CD4-positive, alpha-beta T cell treated with Interleukin-12 subunit alpha and Interleukin-12 subunit beta, for 1 hour (primary cell): ENCODE data around the gene TNFAIP8.
"Not testable (repeated sequence)": the region's sequence is repeated elsewhere in the genome, so short reads cannot be mapped to it uniquely, and the experiment has no call there.

Source experiments
- DNase-seq: peaks from one replicate; pipeline ENCODE4 v3.0.0-alpha.2; 2020

TNFAIP8 gene

DNA sequence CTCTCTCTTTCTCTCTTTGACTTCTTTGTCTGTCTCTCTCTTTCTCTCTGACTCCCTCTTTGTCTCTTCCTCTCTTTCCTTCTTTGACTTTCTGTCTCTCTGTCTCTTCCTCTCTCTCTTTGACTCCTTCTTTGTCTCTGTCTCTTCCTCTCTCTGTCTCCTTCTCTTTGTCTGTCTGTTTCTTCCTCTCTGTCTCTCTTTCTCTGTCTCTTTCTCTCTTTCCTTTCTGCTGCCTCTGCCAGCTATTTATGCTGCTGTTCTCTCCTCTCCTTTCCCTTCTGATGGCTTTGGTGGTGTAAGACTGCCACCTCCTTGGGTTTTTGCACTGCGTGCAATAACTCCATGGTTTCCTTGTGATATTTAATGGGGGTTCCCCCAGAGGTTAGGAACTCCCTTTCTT, 72.3 kb downstream of the TNFAIP8 start:
- not testable (repeated sequence) for DNase-seq

DNA sequence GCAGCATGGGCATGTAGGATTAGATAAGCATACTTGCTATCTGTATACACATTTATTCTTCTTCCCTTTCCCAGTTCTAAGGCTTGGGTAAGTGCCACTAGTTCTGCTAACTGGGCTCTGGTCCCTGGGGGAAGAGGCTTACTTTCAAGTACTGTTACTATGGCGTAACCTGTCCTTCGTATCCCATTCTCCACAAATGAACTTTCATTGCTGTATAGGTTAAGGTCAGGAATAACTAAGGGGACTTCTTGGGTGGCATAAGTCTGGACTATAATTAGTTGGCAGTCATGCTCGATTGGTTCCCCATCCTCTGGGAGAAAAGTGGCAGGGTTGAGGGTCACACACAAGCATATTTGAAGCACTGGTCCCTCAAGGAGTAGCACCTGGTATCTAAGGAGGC, 72.8 kb downstream of the TNFAIP8 start:
- DNase-seq, result not testable (repeated sequence)

GRCh38 chr5:119432674-119433237, 76.9 kb downstream of the TNFAIP8 start:
- DNase-seq, result not testable (repeated sequence)

GRCh38 chr5:119435436-119436132, 79.8 kb downstream of the TNFAIP8 start:
- peak; percentile 72 for DNase-seq

GRCh38 chr5:119437785-119438586, 82.2 kb downstream of the TNFAIP8 start:
- DNase-seq, result not testable (repeated sequence)

DNA sequence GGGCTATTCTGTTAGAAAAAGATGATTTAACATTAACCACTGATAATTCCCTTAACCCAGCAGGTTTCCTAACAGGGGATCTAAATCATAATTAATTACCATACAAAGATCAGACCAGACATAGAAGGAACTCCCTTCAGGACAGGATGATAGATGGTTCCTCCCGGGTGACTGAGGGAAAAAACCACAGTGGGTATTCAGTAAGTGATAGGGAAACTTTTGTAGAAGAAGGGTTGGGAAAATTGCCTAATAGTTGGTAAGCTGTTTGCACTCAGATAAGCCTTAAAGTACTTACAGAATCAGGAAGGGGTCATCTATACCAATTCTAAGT, 82.7 kb downstream of the TNFAIP8 start:
- DNase-seq, result not testable (repeated sequence)

DNA sequence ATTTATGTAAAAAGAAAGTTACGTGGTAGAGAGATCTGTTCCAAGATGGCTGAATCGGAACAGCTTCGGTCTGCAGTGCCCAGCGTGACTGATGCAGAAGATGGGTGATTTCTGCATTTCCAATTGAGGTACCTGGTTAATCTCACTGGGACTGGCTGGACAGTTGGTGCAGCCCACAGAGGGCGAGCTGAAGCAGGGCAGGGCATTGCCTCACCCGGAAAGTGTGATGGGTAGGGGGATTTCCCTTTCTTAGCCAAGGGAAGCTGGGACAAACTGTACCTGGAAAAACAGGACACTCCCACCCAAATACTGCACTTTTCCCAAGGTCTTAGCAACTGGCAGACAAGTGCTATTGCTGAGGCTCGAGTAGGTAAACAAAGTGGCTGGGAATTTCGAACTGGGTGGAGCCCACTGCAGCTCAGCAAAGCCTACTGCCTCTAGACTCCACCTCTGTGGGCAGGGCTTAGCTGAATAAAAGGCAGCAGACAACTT, 83.4 kb downstream of the TNFAIP8 start:
- DNase-seq, result peak; percentile 6

GRCh38 chr5:119439632-119440031, 83.8 kb downstream of the TNFAIP8 start:
- not testable (repeated sequence) for DNase-seq

DNA sequence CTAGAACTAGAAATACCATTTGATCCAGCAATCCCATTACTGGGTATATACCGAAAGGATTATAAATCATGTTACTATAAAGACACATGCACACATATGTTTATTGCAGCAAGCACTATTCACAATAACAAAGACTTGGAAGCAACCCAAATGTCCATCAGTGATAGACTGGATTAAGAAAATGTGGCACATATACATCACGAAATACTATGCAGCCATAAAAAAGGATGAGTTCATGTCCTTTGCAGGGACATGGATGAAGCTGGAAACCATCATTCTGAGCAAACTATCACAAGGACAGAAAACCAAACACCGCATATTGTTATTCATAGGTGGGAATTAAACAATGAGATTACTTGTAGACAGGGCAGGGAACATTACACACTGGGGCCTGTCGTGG, 88.8 kb downstream of the TNFAIP8 start:
- DNase-seq, result not testable (repeated sequence)

- DNase-seq, result no peak
Observed at GRCh38 chr5:119445544-119445943, 89.7 kb downstream of the TNFAIP8 start.
